ENCODE data around the gene CCDC194.

The CCDC194 gene

GRCh38 chr19:17353386-17353785 is 40.6 kb downstream of the CCDC194 start:
- no peak overlapping the region for H3K4me3 ChIP-seq (ENCODE audit: low read depth, low read length)
- TF ChIP-seq CTCF (IDR thresholded peaks at IDR 0.05; ENCODE audit: low read depth, low read length): no peak

- no peak for TF ChIP-seq CTCF (IDR thresholded peaks at IDR 0.05; ENCODE audit: low read depth, low read length)
- H3K4me3 ChIP-seq (ENCODE audit: low read depth, low read length): no peak overlapping the region
Observed at GRCh38 chr19:17352608-17353280, 41.3 kb downstream of the CCDC194 start.

GRCh38 chr19:17351815-17352435 is 42.1 kb downstream of the CCDC194 start:
- no peak for TF ChIP-seq CTCF (IDR thresholded peaks at IDR 0.05; ENCODE audit: low read depth, low read length)
- no peak overlapping the region for H3K4me3 ChIP-seq (ENCODE audit: low read depth, low read length)

GRCh38 chr19:17348700-17349099 is 45.3 kb downstream of the CCDC194 start:
- TF ChIP-seq CTCF (IDR thresholded peaks at IDR 0.05; ENCODE audit: low read depth, low read length): no peak
- H3K4me3 ChIP-seq (ENCODE audit: low read depth, low read length): no peak overlapping the region

- TF ChIP-seq CTCF (IDR thresholded peaks at IDR 0.05; ENCODE audit: low read depth, low read length): no peak
- H3K4me3 ChIP-seq (ENCODE audit: low read depth, low read length): no peak overlapping the region
Observed at GRCh38 chr19:17347877-17348276, 46.1 kb downstream of the CCDC194 start.

GRCh38 chr19:17347361-17347760 is 46.6 kb downstream of the CCDC194 start:
- TF ChIP-seq CTCF (IDR thresholded peaks at IDR 0.05; ENCODE audit: low read depth, low read length): no peak
- H3K4me3 ChIP-seq (ENCODE audit: low read depth, low read length): no peak overlapping the region

GRCh38 chr19:17346109-17346671 is 47.8 kb downstream of the CCDC194 start:
- no peak overlapping the region for H3K4me3 ChIP-seq (ENCODE audit: low read depth, low read length)
- peak; percentile 89 for TF ChIP-seq CTCF (IDR thresholded peaks at IDR 0.05; ENCODE audit: low read depth, low read length)

All from WI38 (cell line).